ENCODE results near the gene NRXN2. TPM values are rescaled to one million over a fixed set of nuclear protein-coding genes. Genes with fewer than 3 reads are reported as not detected.
"Not testable (repeated sequence)": the region's sequence is repeated elsewhere in the genome, so short reads cannot be mapped to it uniquely, and the experiment has no call there.

NRXN2 gene
- total RNA-seq, 1 donor from 2014 or later, result 1.9 TPM

DNA sequence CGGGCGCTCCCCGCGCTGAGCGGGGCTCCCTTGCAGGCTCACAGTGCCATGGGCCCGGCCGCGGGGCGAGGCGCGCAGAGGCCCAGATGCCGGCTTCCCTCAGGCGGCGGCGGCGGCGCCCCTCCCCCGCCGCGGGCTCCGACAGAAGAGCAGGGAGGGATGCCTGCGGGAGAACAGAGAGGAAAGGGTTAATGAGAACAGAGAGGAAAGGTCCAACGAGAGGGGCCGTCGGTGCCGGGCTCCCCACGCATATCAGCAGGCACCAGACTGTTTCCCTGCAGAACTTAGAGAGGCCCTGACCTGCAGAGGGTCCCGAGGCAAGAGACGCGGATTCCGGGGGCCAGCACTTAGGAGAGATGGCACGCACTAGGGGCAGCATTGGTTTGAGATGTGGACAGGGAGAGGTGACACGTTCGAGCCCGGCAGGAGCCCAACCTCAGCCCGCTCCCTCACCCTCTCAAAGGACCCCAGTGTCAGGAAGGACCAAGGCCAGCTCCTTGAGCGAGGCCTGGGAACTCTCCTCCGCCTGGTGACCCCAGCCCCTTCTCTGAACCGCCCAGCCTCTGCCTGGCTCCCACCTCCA is 9.1 kb downstream of the NRXN2 start:
- intact Hi-C loops (cut with DNase I), result no loop called here
- no peak for ATAC-seq
- DNase-seq (ENCODE audit: missing footprints), result no peak

DNA sequence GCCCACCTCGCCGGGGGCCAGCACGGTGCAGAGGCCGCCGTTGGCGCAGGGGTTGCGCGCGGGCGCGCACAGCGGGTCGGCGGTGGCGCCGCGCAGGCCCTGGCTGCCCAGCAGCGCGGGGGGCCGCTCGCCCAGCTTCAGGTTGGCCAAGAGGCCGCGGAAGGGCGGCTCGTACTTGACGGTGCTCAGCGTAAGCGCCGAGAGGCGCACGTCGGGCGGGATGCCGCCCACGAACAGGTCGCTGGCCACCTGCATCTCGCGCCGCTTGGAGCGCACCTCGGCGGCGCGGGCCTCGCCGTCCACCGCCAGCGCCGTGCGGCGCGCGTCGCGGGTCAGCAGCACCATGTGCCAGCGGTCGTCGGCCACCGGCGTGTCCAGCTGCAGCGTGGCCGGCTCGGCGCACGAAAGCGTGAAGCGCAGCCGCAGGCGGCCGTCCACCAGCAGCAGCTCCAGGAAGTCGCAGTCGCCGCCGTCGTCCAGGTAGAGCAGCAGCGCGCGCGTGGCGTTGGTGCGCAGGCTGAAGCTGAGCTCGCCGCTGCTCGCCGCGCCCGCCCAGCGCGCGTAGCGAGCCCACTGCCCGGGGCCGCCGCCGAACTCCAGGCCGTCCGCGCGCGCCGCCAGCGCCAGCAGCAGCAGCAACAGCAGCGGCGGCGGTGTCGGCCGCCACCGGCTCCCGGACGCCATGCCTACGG is 9.8 kb downstream of the NRXN2 start:
- DNase-seq (ENCODE audit: missing footprints) (no peak), ATAC-seq (no peak)
- intact Hi-C loops (cut with DNase I), result no loop called here

- DNase-seq (ENCODE audit: missing footprints), result no peak
- no peak for ATAC-seq
- intact Hi-C loops (cut with DNase I), result no loop called here
These were observed 10.5 kb downstream of the NRXN2 start for GRCh38 chr11:64712430-64713015.

GRCh38 chr11:64711956-64712362 is 11.0 kb downstream of the NRXN2 start:
- no peak for ATAC-seq

DNA sequence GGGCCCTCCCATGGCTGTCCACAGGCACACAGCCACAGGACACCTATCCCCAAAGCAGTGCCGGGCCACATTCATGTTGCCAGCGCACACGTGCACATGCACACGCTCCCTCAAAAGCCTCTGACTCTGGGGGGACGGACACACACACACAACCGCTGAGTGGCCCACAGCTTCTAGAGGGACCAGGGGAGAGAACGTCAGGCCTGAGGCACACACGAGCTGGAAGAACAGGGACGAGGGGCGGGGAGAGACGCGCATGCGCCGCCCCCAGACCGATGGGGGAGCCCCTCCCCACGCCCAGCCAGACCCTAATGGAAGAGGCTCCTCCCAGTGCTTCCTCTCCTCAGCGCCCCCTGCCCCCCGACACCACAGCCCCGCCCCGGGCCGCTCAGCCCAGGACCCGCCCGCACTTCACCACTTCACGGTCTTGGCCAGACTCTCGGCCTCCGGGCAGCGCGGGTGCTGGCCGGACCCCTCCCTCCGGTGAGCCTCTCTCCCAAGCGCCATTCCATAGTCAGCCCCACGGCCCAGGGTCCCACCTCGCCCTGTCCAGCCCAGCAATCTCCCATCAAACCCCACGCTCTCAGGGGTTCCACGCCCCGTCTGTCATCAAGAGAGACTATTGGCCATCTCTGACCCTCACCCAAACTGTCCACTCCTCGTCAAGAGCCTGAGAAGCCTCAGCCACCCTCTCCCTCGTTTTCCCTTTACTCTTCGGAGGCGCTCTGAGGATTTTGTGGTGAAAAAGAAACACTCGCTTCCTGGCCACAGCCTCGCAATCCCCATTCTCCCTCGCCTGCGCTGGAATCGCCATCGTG is 11.7 kb downstream of the NRXN2 start:
- intact Hi-C loops (cut with DNase I), result no loop called here
- ATAC-seq (no peak), DNase-seq (ENCODE audit: missing footprints) (no peak)

More at GRCh38 chr11:64711956-64712362, 11.0 kb downstream of the NRXN2 start:
- intact Hi-C loops (cut with DNase I), result no loop called here
- no peak for DNase-seq (ENCODE audit: missing footprints)

- intact Hi-C loops (cut with DNase I), result no loop called here
- DNase-seq (ENCODE audit: missing footprints) (no peak), ATAC-seq (no peak)
These were observed 12.4 kb downstream of the NRXN2 start for GRCh38 chr11:64710418-64711137.

- no peak for ATAC-seq
- no peak for DNase-seq (ENCODE audit: missing footprints)
- intact Hi-C loops (cut with DNase I), result no loop called here
These were observed 17.5 kb downstream of the NRXN2 start for GRCh38 chr11:64705501-64705900.

GRCh38 chr11:64703048-64703447 is 19.9 kb downstream of the NRXN2 start:
- intact Hi-C loops (cut with DNase I), result no loop called here
- no peak for ATAC-seq

GRCh38 chr11:64701956-64702355 is 21.0 kb downstream of the NRXN2 start:
- intact Hi-C loops (cut with DNase I); DNase-seq (ENCODE audit: missing footprints); ATAC-seq: not testable (repeated sequence)

More at GRCh38 chr11:64703048-64703447, 19.9 kb downstream of the NRXN2 start:
- DNase-seq (ENCODE audit: missing footprints), result no peak

DNA sequence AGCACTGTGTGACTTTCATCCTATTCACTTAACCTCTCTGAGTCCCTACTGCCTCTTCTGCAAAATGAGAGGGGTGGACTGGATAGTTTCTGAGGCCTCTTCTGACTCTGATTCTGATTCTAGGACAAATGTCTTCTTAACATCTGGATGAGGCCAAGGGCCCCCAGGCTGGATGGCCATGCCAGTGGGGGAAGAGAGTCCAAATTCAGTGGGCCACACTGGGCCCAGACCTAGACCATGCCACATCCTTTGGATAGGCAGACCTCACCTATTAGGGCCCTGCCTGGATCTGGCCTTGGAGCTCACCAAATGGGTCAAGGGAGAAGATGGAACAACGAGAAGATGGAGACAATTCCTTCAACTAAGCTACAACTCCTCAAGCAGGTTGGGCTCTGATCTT is 24.6 kb downstream of the NRXN2 start:
- DNase-seq (ENCODE audit: missing footprints) (no peak), ATAC-seq (no peak)
- intact Hi-C loops (cut with DNase I), result no loop called here

- no peak for ATAC-seq
- intact Hi-C loops (cut with DNase I), result no loop called here
- no peak for DNase-seq (ENCODE audit: missing footprints)
These were observed 25.2 kb downstream of the NRXN2 start for GRCh38 chr11:64697663-64698375.

- intact Hi-C loops (cut with DNase I), result no loop called here
- DNase-seq (ENCODE audit: missing footprints) (no peak), ATAC-seq (no peak)
These were observed 27.0 kb downstream of the NRXN2 start for GRCh38 chr11:64696045-64696444.

DNA sequence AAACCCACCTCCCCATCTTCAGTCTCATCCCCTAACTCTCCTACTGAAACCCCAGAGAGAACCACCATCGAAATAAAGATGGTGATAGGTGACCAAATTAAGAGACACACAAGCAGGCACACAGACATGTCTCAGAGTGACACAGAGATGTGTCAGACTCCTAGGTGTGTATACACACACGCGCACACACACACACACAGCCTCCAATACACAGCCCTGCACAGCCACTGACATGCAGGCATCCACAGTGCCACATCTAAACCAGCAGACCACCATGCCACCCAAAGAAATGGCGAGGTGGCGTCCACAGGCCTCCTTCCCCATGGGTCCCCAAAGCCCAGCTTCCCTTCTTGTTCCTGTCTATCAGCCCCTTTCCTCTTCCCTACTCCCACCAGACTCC is 27.4 kb downstream of the NRXN2 start:
- intact Hi-C loops (cut with DNase I), result no loop called here
- DNase-seq (ENCODE audit: missing footprints), result no peak
- ATAC-seq, result no peak

GRCh38 chr11:64694821-64695365 is 28.1 kb downstream of the NRXN2 start:
- DNase-seq (ENCODE audit: missing footprints) (no peak), ATAC-seq (no peak)
- intact Hi-C loops (cut with DNase I), result no loop called here

DNA sequence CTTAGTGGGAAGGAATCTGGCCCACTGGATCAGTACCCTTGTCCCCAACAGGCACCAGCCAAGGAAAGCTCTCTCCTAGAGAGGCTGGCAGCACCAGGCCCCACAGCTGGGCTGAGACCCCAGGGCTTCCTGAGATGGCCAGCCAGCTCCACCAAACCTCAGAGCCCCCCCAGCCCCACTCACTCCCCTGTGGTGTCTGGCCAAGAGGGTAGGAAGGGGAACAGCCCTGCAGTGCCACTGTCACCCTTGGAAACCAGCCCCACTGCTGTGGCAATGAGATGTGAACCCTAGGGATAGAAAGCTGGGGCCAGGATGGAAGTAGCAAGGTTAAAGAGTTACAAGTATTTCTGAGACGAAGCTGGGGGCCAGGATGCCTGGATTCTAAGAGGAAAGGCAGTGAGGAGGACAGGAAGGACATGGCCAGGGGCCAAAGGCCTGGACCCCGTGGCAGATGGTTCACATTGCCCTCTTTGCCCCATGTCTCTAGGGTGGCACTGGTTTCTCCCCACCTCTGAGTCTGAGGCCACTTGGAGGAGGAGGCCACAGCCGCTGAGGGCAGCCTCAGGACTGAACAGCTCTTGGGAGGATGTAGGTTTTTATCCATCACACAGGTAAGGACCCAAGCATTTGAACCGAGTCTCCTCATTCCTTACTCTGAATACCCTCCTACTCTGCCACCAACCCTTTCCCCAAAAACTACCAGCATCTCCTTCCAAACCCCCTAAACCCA is 28.8 kb downstream of the NRXN2 start:
- DNase-seq (ENCODE audit: missing footprints) (no peak), ATAC-seq (no peak)
- intact Hi-C loops (cut with DNase I), result no loop called here

- intact Hi-C loops (cut with DNase I), result no loop called here
- ATAC-seq, result no peak
- DNase-seq (ENCODE audit: missing footprints), result no peak
These were observed 30.1 kb downstream of the NRXN2 start for GRCh38 chr11:64692764-64693331.

GRCh38 chr11:64691543-64691942 is 31.5 kb downstream of the NRXN2 start:
- DNase-seq (ENCODE audit: missing footprints) (no peak), ATAC-seq (no peak)

More at GRCh38 chr11:64691543-64691942, 31.5 kb downstream of the NRXN2 start:
- intact Hi-C loops (cut with DNase I), result no loop called here
